ENCODE measurements around the gene FAM204A. TPM values are rescaled to one million over a fixed set of nuclear protein-coding genes. Genes with fewer than 3 reads are reported as not detected.

The FAM204A gene
- total RNA-seq, 1 donor from 2014 or later = 55.3 TPM

GRCh38 chr10:118255355-118255754, 86.8 kb downstream of the FAM204A start:
- no peak for DNase-seq (ENCODE audit: low spot score, unreplicated experiment)
- no peak overlapping the region for H3K4me3 Mint-ChIP-seq (ENCODE audit: low read depth)
- no peaks in the 10 kb centered on the region for H3K9me3 Mint-ChIP-seq (ENCODE audit: low read depth)
- no peak overlapping the region for H3K27ac Mint-ChIP-seq
- H3K27me3 Mint-ChIP-seq = peaks cover 80% of the 10 kb centered on the region
- no peak for TF ChIP-seq CTCF (IDR thresholded peaks at IDR 0.05; ENCODE audit: unreplicated experiment)
- H3K4me1 Mint-ChIP-seq (ENCODE audit: low read depth) = peaks cover 3% of the 10 kb centered on the region
- H3K36me3 Mint-ChIP-seq (ENCODE audit: insufficient read depth) = no peaks in the 10 kb centered on the region

- no peaks in the 10 kb centered on the region for H3K36me3 Mint-ChIP-seq (ENCODE audit: insufficient read depth)
- no peak overlapping the region for H3K27ac Mint-ChIP-seq
- DNase-seq (ENCODE audit: low spot score, unreplicated experiment) = no peak
- H3K9me3 Mint-ChIP-seq (ENCODE audit: low read depth) = no peaks in the 10 kb centered on the region
- peaks cover 3% of the 10 kb centered on the region for H3K4me1 Mint-ChIP-seq (ENCODE audit: low read depth)
- peaks cover 80% of the 10 kb centered on the region for H3K27me3 Mint-ChIP-seq
- no peak overlapping the region for H3K4me3 Mint-ChIP-seq (ENCODE audit: low read depth)
- no peak for TF ChIP-seq CTCF (IDR thresholded peaks at IDR 0.05; ENCODE audit: unreplicated experiment)
Observed at GRCh38 chr10:118254654-118255053, 87.5 kb downstream of the FAM204A start.

GRCh38 chr10:118253397-118253796, 88.7 kb downstream of the FAM204A start:
- no peak overlapping the region for H3K4me3 Mint-ChIP-seq (ENCODE audit: low read depth)
- H3K4me1 Mint-ChIP-seq (ENCODE audit: low read depth) = peaks cover 3% of the 10 kb centered on the region
- H3K27me3 Mint-ChIP-seq = peaks cover 81% of the 10 kb centered on the region
- TF ChIP-seq CTCF (IDR thresholded peaks at IDR 0.05; ENCODE audit: unreplicated experiment) = no peak
- DNase-seq (ENCODE audit: low spot score, unreplicated experiment) = no peak
- H3K27ac Mint-ChIP-seq = no peak overlapping the region
- no peaks in the 10 kb centered on the region for H3K36me3 Mint-ChIP-seq (ENCODE audit: insufficient read depth)
- H3K9me3 Mint-ChIP-seq (ENCODE audit: low read depth) = no peaks in the 10 kb centered on the region

- Mint-ChIP-seq H3K4me1 (ENCODE audit: low read depth) (peaks cover 1% of the 10 kb centered on the region), H3K4me3 (ENCODE audit: low read depth) (no peak overlapping the region), H3K27me3 (peaks cover 79% of the 10 kb centered on the region), H3K9me3 (ENCODE audit: low read depth) (no peaks in the 10 kb centered on the region), H3K27ac (no peak overlapping the region), H3K36me3 (ENCODE audit: insufficient read depth) (no peaks in the 10 kb centered on the region)
- DNase-seq (ENCODE audit: low spot score, unreplicated experiment) = no peak
- TF ChIP-seq CTCF (IDR thresholded peaks at IDR 0.05; ENCODE audit: unreplicated experiment) = no peak
Observed at GRCh38 chr10:118251791-118252190, 90.3 kb downstream of the FAM204A start.

GRCh38 chr10:118249714-118250113, 92.4 kb downstream of the FAM204A start:
- H3K36me3 Mint-ChIP-seq (ENCODE audit: insufficient read depth) = no peaks in the 10 kb centered on the region
- TF ChIP-seq CTCF (IDR thresholded peaks at IDR 0.05; ENCODE audit: unreplicated experiment) = no peak
- peaks cover 1% of the 10 kb centered on the region for H3K4me1 Mint-ChIP-seq (ENCODE audit: low read depth)
- DNase-seq (ENCODE audit: low spot score, unreplicated experiment) = no peak
- H3K27ac Mint-ChIP-seq = no peak overlapping the region
- H3K27me3 Mint-ChIP-seq = peaks cover 79% of the 10 kb centered on the region
- H3K9me3 Mint-ChIP-seq (ENCODE audit: low read depth) = no peaks in the 10 kb centered on the region
- H3K4me3 Mint-ChIP-seq (ENCODE audit: low read depth) = no peak overlapping the region

Measured in progenitor cell of endocrine pancreas (in vitro differentiated cells).